SK-N-SH (cell line): Measurements from ENCODE around the gene UGT1A3.

Experiments
- CHD2 ChIP-seq: fragments of 150-350 bp; IDR thresholded peaks from 2 replicates; pipeline ENCODE4 v1.6.1; 2018; ENCODE audit warnings: low read length; ENCODE audit not compliant: partially characterized antibody
- EP300 ChIP-seq, 2 experiments: IDR thresholded peaks; 2 replicates each; pipeline versions ENCODE4 v1.4.0 to v1.6.1; 2012; ENCODE audit warnings: borderline replicate concordance in 1 of 2, low read depth in 1 of 2, low read length in 1 of 2
- EZH2phosphoT487 ChIP-seq: fragments of 200-600 bp; sonication (generic); IDR thresholded peaks from 2 replicates; pipeline ENCODE4 v1.6.1; 2017; ENCODE audit warnings: low read depth, mixed run types, mild to moderate bottlenecking, antibody characterized with exemption, moderate library complexity, borderline replicate concordance
- FOXJ3 ChIP-seq: sonication (generic); formaldehyde crosslinking; IDR thresholded peaks from 2 replicates; pipeline ENCODE4 v1.5.1; 2020; ENCODE audit warnings: mild to moderate bottlenecking, missing genetic modification reagents
- GATA2 ChIP-seq: sonication (generic); formaldehyde crosslinking; IDR thresholded peaks from 2 replicates; pipeline ENCODE4 v1.5.0; 2020; ENCODE audit warnings: mild to moderate bottlenecking, missing genetic modification reagents
- NRF1 ChIP-seq: IDR thresholded peaks from 2 replicates; pipeline ENCODE4 v1.6.1; 2012; ENCODE audit warnings: low read depth, mild to moderate bottlenecking, low read length
- POLR2AphosphoS5 ChIP-seq: IDR thresholded peaks from 2 replicates; pipeline ENCODE4 v1.6.1; 2012; ENCODE audit warnings: low read depth, low read length
- RAD21 ChIP-seq: IDR thresholded peaks from 2 replicates; pipeline ENCODE4 v1.6.1; 2012; ENCODE audit warnings: mild to moderate bottlenecking, low read length
- TAF1 ChIP-seq: IDR thresholded peaks from 2 replicates; pipeline ENCODE4 v1.6.1; 2012; ENCODE audit warnings: low read depth, mild to moderate bottlenecking, low read length, moderate library complexity, borderline replicate concordance
- YY1 ChIP-seq: IDR thresholded peaks from 2 replicates; pipeline ENCODE4 v1.4.0; 2012; ENCODE audit warnings: low read depth, mild to moderate bottlenecking
- TF ChIP-seq, protein P1 (sequence below): fragments of 200-600 bp; sonication (generic); IDR thresholded peaks from 2 replicates; pipeline ENCODE4 v1.6.1; 2017; ENCODE audit warnings: antibody characterized with exemption, mild to moderate bottlenecking, moderate library complexity

DNA sequence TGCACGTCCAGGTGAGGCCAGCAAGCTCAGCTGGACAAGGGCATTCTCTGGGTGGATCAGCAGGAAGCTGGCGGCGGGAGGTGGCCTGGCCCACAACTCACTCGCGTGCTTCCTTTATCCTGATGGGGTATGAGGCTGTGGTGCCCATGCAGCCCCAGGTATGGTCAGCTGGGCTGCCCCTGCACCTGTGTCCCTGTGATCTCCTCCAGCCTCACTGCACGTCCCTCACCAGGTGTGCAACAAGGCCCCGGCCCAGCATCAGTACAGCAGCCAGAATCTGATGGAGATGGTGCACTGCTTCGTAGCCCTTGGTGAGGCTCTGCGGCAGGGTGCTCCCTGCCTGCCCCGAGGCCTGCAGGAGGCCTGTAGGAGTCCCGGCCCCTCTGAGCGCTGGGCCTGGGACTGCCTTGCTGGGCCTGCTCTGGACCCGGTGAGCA, 66.9 kb downstream of the UGT1A3 start:
- TF ChIP-seq, protein P1, sequence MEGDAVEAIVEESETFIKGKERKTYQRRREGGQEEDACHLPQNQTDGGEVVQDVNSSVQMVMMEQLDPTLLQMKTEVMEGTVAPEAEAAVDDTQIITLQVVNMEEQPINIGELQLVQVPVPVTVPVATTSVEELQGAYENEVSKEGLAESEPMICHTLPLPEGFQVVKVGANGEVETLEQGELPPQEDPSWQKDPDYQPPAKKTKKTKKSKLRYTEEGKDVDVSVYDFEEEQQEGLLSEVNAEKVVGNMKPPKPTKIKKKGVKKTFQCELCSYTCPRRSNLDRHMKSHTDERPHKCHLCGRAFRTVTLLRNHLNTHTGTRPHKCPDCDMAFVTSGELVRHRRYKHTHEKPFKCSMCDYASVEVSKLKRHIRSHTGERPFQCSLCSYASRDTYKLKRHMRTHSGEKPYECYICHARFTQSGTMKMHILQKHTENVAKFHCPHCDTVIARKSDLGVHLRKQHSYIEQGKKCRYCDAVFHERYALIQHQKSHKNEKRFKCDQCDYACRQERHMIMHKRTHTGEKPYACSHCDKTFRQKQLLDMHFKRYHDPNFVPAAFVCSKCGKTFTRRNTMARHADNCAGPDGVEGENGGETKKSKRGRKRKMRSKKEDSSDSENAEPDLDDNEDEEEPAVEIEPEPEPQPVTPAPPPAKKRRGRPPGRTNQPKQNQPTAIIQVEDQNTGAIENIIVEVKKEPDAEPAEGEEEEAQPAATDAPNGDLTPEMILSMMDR: no peak
- TF ChIP-seq FOXJ3 (CRISPR knock-in tag) (no peak), POLR2AphosphoS5 (no peak), RAD21 (no peak), EP300 (IDR thresholded peaks at IDR 0.05; ENCODE audit: borderline replicate concordance in 1 of 2, low read depth in 1 of 2, low read length in 1 of 2) (no peak), YY1 (no peak), CHD2 (no peak), GATA2 (CRISPR knock-in tag) (no peak), EZH2phosphoT487 (no peak), TAF1 (no peak), NRF1 (no peak)
